Raji (cell line): ENCODE measurements around the gene ADGRF3.

Experiments
- POLR2A ChIP-seq: IDR thresholded peaks from 2 replicates; pipeline ENCODE4 v1.6.1; 2011; ENCODE audit warnings: low read depth, low read length, control low read depth; ENCODE audit not compliant: insufficient read depth

The ADGRF3 gene, protein sequence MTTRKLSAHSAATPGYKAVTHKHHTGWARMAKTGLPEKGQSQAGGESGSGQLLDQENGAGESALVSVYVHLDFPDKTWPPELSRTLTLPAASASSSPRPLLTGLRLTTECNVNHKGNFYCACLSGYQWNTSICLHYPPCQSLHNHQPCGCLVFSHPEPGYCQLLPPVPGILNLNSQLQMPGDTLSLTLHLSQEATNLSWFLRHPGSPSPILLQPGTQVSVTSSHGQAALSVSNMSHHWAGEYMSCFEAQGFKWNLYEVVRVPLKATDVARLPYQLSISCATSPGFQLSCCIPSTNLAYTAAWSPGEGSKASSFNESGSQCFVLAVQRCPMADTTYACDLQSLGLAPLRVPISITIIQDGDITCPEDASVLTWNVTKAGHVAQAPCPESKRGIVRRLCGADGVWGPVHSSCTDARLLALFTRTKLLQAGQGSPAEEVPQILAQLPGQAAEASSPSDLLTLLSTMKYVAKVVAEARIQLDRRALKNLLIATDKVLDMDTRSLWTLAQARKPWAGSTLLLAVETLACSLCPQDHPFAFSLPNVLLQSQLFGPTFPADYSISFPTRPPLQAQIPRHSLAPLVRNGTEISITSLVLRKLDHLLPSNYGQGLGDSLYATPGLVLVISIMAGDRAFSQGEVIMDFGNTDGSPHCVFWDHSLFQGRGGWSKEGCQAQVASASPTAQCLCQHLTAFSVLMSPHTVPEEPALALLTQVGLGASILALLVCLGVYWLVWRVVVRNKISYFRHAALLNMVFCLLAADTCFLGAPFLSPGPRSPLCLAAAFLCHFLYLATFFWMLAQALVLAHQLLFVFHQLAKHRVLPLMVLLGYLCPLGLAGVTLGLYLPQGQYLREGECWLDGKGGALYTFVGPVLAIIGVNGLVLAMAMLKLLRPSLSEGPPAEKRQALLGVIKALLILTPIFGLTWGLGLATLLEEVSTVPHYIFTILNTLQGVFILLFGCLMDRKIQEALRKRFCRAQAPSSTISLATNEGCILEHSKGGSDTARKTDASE

GRCh38 chr2:26346454-26347053 lies at the start of gene ADGRF3:
TSS of gene ADGRF3 (minus strand) at chr2:26346789. CDS start at chr2:26346234, 555 bp downstream.
- no peak for TF ChIP-seq POLR2A

GRCh38 chr2:26395394-26395793 lies 48.8 kb upstream of the ADGRF3 start:
- TF ChIP-seq POLR2A, result no peak

DNA sequence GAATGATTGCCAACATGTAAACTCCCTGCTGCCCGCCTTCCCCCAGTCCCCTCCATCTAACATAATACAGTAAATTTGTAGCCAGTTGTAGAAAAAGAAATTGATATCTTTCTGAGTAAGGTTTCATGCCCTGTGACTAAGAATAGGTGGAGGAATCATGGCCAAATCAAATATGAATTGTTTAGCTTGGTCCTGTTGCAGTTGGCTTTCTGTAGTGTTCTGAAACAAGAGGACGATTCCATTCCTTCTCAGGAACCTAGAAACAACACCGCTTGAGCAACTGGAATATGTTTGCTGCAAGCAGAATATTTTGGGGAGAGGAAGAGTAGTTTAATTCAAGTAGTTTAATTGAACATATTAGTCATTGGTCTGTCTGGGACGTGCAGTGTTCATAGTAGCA lies 48.1 kb upstream of the ADGRF3 start:
- TF ChIP-seq POLR2A, result no peak

DNA sequence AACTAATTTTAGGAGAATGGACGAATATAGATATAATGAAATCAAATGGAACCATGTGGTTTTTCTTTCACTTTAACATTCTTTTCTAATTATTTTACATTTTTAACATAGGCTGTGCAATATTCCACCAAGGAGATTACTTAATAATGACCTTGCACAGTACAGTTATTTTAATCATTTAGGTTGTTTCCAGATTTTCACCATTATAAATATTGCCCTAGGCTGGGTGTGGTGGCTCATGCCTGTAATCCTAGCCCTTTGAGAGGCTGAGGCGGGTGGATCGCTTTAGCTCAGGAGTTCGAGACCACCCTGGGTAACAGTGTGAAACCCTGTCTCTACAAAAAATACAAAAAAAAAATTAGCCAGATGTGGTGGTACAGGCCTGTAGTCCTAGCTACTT lies 40.6 kb upstream of the ADGRF3 start:
- no peak for TF ChIP-seq POLR2A

DNA sequence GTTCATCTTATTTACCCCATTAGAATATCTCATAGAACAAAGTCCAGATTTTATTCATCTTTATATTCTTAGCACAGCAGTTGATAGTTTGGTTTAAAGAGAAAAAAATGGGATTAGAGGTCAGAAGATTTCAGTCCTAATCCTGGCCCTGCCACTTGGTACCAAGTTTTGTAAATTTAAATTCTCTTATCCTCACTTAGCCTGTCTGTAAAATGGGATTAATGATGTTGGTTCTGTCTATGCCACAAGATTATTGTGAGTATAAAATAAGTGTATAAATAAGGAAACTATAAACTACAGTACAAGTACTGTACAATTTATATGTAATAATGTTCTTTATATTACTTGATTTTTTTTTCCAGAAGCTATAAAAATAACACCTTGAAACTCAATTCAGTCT lies 38.0 kb upstream of the ADGRF3 start:
- no peak for TF ChIP-seq POLR2A

GRCh38 chr2:26384183-26384582 lies 37.6 kb upstream of the ADGRF3 start:
- TF ChIP-seq POLR2A, result no peak

DNA sequence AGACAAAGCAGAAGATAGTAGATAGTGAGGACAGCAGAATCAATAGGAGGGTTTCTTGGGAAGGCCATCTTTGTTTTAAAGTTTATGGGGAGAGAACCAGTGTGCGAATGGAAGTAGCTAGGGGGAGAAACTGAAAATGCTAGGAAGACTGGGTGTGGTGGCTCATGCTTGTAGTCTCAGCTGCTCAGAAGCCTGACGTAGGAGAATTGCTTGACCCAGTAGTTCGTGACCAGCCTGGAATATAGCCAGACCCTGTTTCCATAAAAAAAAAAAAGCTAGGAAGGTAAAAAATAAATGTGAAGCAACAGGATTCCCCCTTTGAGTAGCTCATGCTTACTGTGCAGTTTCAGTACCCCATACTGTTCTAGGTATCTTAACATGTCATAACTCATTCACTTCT lies 36.0 kb upstream of the ADGRF3 start:
- no peak for TF ChIP-seq POLR2A

DNA sequence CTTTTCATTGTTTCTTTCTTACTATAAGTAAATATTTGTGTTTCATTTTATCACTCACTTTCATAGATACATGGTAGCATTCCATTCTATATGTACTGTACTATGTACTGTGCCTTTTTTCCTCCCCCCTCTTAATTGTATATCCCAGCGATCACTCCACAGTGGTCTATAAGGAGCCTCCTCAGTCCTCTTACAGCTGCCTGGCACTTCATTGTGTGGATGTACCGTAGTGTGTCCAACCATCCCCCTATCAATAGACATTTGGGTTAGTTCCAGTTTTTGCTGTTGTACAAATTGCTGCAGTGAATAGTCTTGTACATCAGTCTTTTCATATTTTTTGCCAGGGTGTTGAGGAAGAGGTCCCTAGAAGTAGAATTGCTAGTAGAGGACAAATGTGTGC lies 33.7 kb upstream of the ADGRF3 start:
- TF ChIP-seq POLR2A, result no peak

DNA sequence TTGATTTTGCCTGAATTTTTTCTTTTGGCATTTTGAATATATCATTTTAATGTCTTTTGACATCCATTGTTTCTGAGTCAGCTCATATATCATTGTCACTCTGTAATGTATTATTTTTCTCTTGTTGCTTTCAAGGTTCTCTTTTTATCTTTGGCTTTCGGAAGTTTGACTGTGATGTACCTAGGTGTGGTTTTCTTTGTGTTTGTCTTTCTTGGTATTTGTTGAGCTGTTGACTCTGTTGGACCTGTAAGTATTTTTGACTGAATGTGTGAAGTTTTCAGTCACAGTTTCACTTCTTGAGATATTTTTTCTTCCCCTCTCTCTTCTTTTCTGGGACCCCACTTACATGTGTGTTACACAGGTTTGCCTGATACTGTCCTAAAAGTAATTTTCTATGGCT lies 30.2 kb upstream of the ADGRF3 start:
- TF ChIP-seq POLR2A, result no peak

- TF ChIP-seq POLR2A, result no peak
Observed at GRCh38 chr2:26366957-26367356, 20.4 kb upstream of the ADGRF3 start.

GRCh38 chr2:26364669-26365068 lies 18.1 kb upstream of the ADGRF3 start:
- TF ChIP-seq POLR2A, result no peak

DNA sequence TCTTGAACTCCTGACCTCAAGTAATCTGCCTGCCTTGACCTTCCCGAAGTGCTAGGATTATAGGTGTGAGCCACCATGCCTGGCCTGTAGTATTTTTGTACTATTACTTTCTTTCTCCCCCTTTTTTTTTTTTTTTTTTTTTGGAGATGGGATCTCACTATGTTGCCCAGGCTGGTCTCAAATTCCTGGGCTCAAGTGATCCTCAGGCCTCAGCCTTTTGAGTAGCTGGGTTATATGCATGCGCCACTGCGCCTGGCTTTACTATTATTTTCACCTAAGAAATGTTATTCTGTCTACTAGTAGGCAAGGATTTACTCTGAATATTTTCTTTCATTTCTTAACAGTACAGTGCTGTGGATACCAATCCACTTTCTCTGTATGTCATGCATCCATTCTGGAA lies 17.4 kb upstream of the ADGRF3 start:
- TF ChIP-seq POLR2A, result no peak

DNA sequence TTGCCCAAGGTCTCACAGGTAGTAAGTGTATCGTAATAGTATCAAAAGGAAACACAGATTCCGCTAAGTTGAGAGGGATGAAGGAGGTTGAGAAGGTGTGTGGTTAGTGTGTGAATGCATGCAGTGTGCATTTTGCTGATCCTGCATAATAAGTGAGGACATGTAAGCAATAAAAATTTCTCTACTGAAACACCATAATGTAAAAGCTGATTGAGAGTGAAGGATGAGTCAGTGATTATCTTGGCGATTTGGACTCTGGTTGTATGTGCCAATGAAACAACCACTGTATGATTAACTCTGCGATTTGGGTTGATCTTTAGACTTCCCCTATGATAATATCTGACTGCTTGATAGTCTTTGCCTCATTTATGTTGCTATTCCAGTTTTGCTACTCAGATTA lies 16.7 kb upstream of the ADGRF3 start:
- no peak for TF ChIP-seq POLR2A

GRCh38 chr2:26359886-26360473 lies 13.4 kb upstream of the ADGRF3 start:
- TF ChIP-seq POLR2A, result no peak

DNA sequence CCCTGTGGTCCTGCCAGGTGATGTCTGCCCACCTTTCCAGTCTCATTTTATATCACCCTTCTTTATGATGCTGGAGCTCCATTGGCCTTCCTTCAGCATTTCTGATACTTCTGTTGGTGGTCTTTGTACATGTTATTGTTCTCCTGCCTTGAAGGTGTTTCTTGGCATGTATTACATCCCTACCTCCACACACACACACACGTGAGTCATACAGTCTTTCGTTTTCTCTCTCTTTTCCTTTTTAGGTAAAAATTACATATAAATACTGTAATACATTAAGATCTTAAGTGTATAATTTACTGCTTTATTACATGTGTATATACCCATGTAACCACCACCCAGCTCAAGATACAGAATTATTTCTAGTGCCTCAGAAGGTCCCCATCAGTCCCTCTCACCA lies 10.2 kb upstream of the ADGRF3 start:
- TF ChIP-seq POLR2A, result no peak

- no peak for TF ChIP-seq POLR2A
Observed at GRCh38 chr2:26356111-26356510, 9.5 kb upstream of the ADGRF3 start.
